Measurements from ENCODE around the gene GRB10. TPM values are rescaled to one million over a fixed set of nuclear protein-coding genes. Genes with fewer than 3 reads are reported as not detected.
"Not testable (repeated sequence)": the region's sequence is repeated elsewhere in the genome, so short reads cannot be mapped to it uniquely, and the experiment has no call there.

GRB10 gene
- total RNA-seq, 1 donor from 2014 or later = 48.6 TPM

GRCh38 chr7:50584793-50585408 is 197.8 kb downstream of the GRB10 start:
- no peak overlapping the region for H3K27ac ChIP-seq
- H3K9me3 ChIP-seq = no peaks in the 10 kb centered on the region
- DNase-seq (ENCODE audit: extremely low spot score in 2 of 2) = no peak
- intact Hi-C loops (cut with DNase I) = no loop called here
- H3K4me3 ChIP-seq = no peak overlapping the region
- H3K36me3 ChIP-seq = no peaks in the 10 kb centered on the region
- peak in 1 of 2 donors; percentile 33 for TF ChIP-seq POLR2AphosphoS5 (IDR thresholded peaks at IDR 0.05; ENCODE audit: insufficient read depth in 1 of 2, low read depth in 1 of 2)
- no peak for TF ChIP-seq POLR2A (IDR thresholded peaks at IDR 0.05)
- TF ChIP-seq, protein P1, sequence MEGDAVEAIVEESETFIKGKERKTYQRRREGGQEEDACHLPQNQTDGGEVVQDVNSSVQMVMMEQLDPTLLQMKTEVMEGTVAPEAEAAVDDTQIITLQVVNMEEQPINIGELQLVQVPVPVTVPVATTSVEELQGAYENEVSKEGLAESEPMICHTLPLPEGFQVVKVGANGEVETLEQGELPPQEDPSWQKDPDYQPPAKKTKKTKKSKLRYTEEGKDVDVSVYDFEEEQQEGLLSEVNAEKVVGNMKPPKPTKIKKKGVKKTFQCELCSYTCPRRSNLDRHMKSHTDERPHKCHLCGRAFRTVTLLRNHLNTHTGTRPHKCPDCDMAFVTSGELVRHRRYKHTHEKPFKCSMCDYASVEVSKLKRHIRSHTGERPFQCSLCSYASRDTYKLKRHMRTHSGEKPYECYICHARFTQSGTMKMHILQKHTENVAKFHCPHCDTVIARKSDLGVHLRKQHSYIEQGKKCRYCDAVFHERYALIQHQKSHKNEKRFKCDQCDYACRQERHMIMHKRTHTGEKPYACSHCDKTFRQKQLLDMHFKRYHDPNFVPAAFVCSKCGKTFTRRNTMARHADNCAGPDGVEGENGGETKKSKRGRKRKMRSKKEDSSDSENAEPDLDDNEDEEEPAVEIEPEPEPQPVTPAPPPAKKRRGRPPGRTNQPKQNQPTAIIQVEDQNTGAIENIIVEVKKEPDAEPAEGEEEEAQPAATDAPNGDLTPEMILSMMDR (IDR thresholded peaks at IDR 0.05) = no peak
- H3K27me3 ChIP-seq = no peaks in the 10 kb centered on the region
- no peaks in the 10 kb centered on the region for H3K4me1 ChIP-seq

DNA sequence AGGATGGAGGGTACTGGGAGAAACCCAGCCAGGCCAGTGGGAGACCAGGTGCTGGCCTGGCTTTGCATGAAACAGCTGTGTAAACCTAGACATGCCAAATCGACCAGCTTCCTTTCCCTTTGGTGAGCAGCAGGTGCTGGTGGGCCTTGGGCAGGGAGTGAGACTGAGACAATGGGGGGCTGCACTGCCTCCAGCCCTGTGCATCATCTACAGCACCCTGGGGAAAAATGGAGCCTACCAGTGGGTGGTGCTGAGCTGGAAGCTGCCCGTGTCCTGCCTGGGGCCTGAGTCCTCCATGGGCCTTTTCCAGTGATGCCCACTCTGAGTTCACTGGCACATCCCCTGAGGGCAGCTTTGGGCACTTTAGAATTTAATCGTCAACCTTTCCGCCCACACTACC is 198.3 kb downstream of the GRB10 start:
- Histone ChIP-seq H3K4me3 (no peak overlapping the region), H3K27ac (no peak overlapping the region), H3K36me3 (no peaks in the 10 kb centered on the region), H3K27me3 (no peaks in the 10 kb centered on the region), H3K9me3 (no peaks in the 10 kb centered on the region), H3K4me1 (no peaks in the 10 kb centered on the region)
- TF ChIP-seq, protein P1 (IDR thresholded peaks at IDR 0.05) = no peak
- TF ChIP-seq POLR2A (IDR thresholded peaks at IDR 0.05) (no peak), POLR2AphosphoS5 (IDR thresholded peaks at IDR 0.05; ENCODE audit: insufficient read depth in 1 of 2, low read depth in 1 of 2) (no peak)
- intact Hi-C loops (cut with DNase I) = no loop called here
- DNase-seq (ENCODE audit: extremely low spot score in 2 of 2) = no peak

DNA sequence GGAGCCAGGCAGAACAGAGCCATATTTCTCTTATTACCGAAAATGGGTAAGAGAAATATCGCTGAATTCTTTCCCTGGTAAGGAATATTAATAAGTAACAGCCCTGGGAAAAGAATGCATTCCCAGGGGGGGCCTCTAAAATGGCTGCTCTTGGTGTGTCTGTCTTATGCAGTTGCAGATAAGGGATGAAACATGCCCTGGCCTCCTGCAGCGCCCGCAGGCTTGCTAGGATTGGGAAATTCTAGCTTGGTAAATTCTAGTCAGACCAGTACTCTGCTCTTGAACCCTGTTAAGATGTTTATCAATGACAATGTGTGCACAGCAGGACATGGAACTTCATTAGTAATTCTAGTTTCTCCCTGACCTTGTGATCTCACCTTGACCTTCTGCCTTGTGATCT is 199.4 kb downstream of the GRB10 start:
- H3K4me1 ChIP-seq; DNase-seq (ENCODE audit: extremely low spot score in 2 of 2); intact Hi-C loops (cut with DNase I); H3K36me3 ChIP-seq; H3K27ac ChIP-seq; H3K4me3 ChIP-seq; H3K27me3 ChIP-seq; H3K9me3 ChIP-seq: not testable (repeated sequence)

DNA sequence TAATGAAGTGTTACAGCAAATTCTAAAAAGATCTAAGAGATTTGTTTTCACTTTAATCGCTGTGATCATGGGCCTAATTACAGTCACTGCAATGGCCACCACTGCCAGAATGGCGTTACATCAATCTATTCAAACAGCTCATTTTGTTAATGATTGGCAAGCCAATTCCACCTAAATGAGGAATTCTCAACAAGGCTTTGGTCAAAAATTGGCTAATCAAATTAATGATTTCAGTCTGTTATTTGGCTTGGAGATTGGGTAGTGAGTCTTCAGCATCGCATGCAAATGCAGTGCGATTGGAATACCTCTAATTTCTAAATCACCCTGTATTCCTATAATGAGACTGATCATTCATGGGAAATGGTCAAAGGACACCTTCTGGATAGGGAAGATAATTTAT is 200.4 kb downstream of the GRB10 start:
- H3K4me1 ChIP-seq; DNase-seq (ENCODE audit: extremely low spot score in 2 of 2); H3K4me3 ChIP-seq; H3K36me3 ChIP-seq; H3K9me3 ChIP-seq; intact Hi-C loops (cut with DNase I); H3K27ac ChIP-seq; H3K27me3 ChIP-seq: not testable (repeated sequence)

- DNase-seq (ENCODE audit: extremely low spot score in 2 of 2); H3K27ac ChIP-seq; H3K4me1 ChIP-seq; H3K9me3 ChIP-seq; H3K36me3 ChIP-seq; H3K4me3 ChIP-seq; intact Hi-C loops (cut with DNase I); H3K27me3 ChIP-seq: not testable (repeated sequence)
Observed at GRCh38 chr7:50580666-50581065, 202.0 kb downstream of the GRB10 start.

DNA sequence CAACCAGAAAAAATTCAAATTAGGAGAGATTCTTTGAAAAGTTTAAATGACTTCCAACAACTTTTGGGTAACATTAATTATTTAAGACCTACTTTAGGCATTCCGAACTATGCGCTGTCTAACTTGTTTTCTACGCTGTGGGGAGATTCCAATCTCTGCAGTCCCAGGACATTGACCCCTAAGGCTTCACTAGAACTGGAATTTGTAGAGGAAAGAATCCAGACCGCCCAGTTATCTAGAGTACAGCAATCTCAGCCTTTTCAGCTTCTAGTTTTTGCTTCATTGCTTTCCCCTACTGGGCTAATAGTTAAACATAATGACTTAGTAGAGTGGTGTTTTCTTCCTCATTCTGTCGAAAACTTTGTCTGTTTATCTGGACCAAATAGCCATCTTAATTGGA is 202.6 kb downstream of the GRB10 start:
- intact Hi-C loops (cut with DNase I) = no loop called here
- no peaks in the 10 kb centered on the region for H3K27me3 ChIP-seq
- H3K9me3 ChIP-seq = no peaks in the 10 kb centered on the region
- H3K4me3 ChIP-seq = no peak overlapping the region
- H3K36me3 ChIP-seq = no peaks in the 10 kb centered on the region
- DNase-seq (ENCODE audit: extremely low spot score in 2 of 2) = no peak
- TF ChIP-seq POLR2AphosphoS5 (IDR thresholded peaks at IDR 0.05; ENCODE audit: insufficient read depth in 1 of 2, low read depth in 1 of 2) (no peak), POLR2A (IDR thresholded peaks at IDR 0.05) (no peak)
- TF ChIP-seq, protein P1 (IDR thresholded peaks at IDR 0.05) = no peak
- H3K27ac ChIP-seq = no peak overlapping the region
- H3K4me1 ChIP-seq = no peaks in the 10 kb centered on the region

GRCh38 chr7:50578105-50578504 is 204.6 kb downstream of the GRB10 start:
- H3K9me3 ChIP-seq; DNase-seq (ENCODE audit: extremely low spot score in 2 of 2); intact Hi-C loops (cut with DNase I); H3K27me3 ChIP-seq; H3K36me3 ChIP-seq; H3K4me3 ChIP-seq; H3K4me1 ChIP-seq; H3K27ac ChIP-seq: not testable (repeated sequence)
